Mesenchymal stem cell (in vitro differentiated cells and primary cell): ENCODE measurements around the gene CUEDC2.
A peak's percentile ranks its signal among the peaks of the same experiment; 100 is the strongest.

Experiments
- DNase-seq: peaks from one replicate; pipeline ENCODE4 v3.0.0-alpha.2; 2013
- H2AFZ ChIP-seq: one replicate; pipeline ENCODE4 v1.6.1; 2013; ENCODE audit warnings: low read depth, mild to moderate bottlenecking, control low read depth, inconsistent platforms, low read length, moderate library complexity
- H2AK5ac ChIP-seq: 2 replicates; pipeline ENCODE4 v1.6.1; 2013; ENCODE audit warnings: low read length, moderate library complexity, mild to moderate bottlenecking, inconsistent platforms; ENCODE audit not compliant: severe bottlenecking
- H2BK120ac ChIP-seq: one replicate; pipeline ENCODE4 v1.6.1; 2013; ENCODE audit warnings: low read depth, mild to moderate bottlenecking, inconsistent platforms, low read length, moderate library complexity
- H2BK12ac ChIP-seq, 2 experiments: one replicate each; pipeline ENCODE4 v1.6.1; 2013; ENCODE audit warnings: inconsistent platforms in 2 of 2, low read length in 2 of 2, mild to moderate bottlenecking in 2 of 2, moderate library complexity in 2 of 2, control low read depth in 1 of 2
- H2BK15ac ChIP-seq: one replicate; pipeline ENCODE4 v1.6.1; 2013; ENCODE audit warnings: mild to moderate bottlenecking, low read depth, inconsistent platforms; ENCODE audit not compliant: poor library complexity, severe bottlenecking
- H2BK5ac ChIP-seq: 2 replicates; pipeline ENCODE4 v1.6.1; 2013; ENCODE audit warnings: low read depth, mild to moderate bottlenecking, low read length, control low read depth, inconsistent platforms; ENCODE audit not compliant: poor library complexity, severe bottlenecking
- H3K14ac ChIP-seq, 2 experiments: one replicate each; pipeline ENCODE4 v1.6.1; 2013; ENCODE audit warnings: inconsistent platforms in 2 of 2, low read length in 2 of 2, control low read depth in 1 of 2, mild to moderate bottlenecking in 1 of 2, moderate library complexity in 1 of 2
- H3K18ac ChIP-seq, 2 experiments: one replicate each; pipeline ENCODE4 v1.6.1; 2013; ENCODE audit warnings: inconsistent platforms in 2 of 2, low read length in 2 of 2, control low read depth in 1 of 2, low read depth in 1 of 2, mild to moderate bottlenecking in 1 of 2
- H3K23ac ChIP-seq, 2 experiments: one replicate each; pipeline ENCODE4 v1.6.1; 2013; ENCODE audit warnings: inconsistent platforms in 2 of 2, low read length in 2 of 2, mild to moderate bottlenecking in 2 of 2, moderate library complexity in 2 of 2, control low read depth in 1 of 2
- H3K27ac ChIP-seq: 2 replicates; pipeline ENCODE4 v1.5.1; 2013; ENCODE audit warnings: mild to moderate bottlenecking, moderate library complexity, low read length, control low read depth, inconsistent platforms; ENCODE audit not compliant: poor library complexity, severe bottlenecking
- H3K27me3 ChIP-seq, 2 experiments: 2 replicates each; pipeline versions ENCODE4 v1.6.1 to v1.7.0; 2013; ENCODE audit warnings: low read length in 2 of 2, mild to moderate bottlenecking in 2 of 2, moderate library complexity in 2 of 2, control low read depth in 1 of 2, inconsistent platforms in 1 of 2; ENCODE audit not compliant: control insufficient read depth in 1 of 2, insufficient read depth in 1 of 2
- H3K36me3 ChIP-seq, 2 experiments: 2 replicates each; pipeline versions ENCODE4 v1.6.1 to v1.7.0; 2013; ENCODE audit warnings: low read length in 2 of 2, control low read depth in 1 of 2, inconsistent platforms in 1 of 2, low read depth in 1 of 2, mild to moderate bottlenecking in 1 of 2; ENCODE audit not compliant: insufficient read depth in 2 of 2, control insufficient read depth in 1 of 2
- H3K4ac ChIP-seq, 2 experiments: one replicate each; pipeline ENCODE4 v1.6.1; 2013; ENCODE audit warnings: inconsistent platforms in 2 of 2, low read length in 2 of 2, mild to moderate bottlenecking in 2 of 2, moderate library complexity in 2 of 2, control low read depth in 1 of 2, low read depth in 1 of 2
- H3K4me1 ChIP-seq: 2 replicates; pipeline ENCODE4 v1.6.1; 2013; ENCODE audit warnings: low read depth, low read length, control low read depth; ENCODE audit not compliant: control insufficient read depth, insufficient read depth
- H3K4me2 ChIP-seq: 2 replicates; pipeline ENCODE4 v1.6.1; 2013; ENCODE audit warnings: low read length, mild to moderate bottlenecking, inconsistent platforms; ENCODE audit not compliant: poor library complexity, severe bottlenecking
- H3K4me3 ChIP-seq, 2 experiments: 2 replicates each; pipeline versions ENCODE4 v1.5.1 to v1.7.0; 2013; ENCODE audit warnings: low read length in 2 of 2, mild to moderate bottlenecking in 2 of 2, control low read depth in 1 of 2, low read depth in 1 of 2; ENCODE audit not compliant: insufficient read depth in 1 of 2
- H3K79me1 ChIP-seq: replicated peaks from 2 replicates; pipeline ENCODE4 v1.6.1; 2013; ENCODE audit warnings: mild to moderate bottlenecking, control low read depth, low read length, inconsistent platforms; ENCODE audit not compliant: poor library complexity, severe bottlenecking
- H3K9ac ChIP-seq: 2 replicates; pipeline ENCODE4 v1.7.0; 2013; ENCODE audit warnings: mild to moderate bottlenecking, low read length, moderate library complexity
- H3K9me3 ChIP-seq: 2 replicates; pipeline ENCODE4 v1.7.0; 2013; ENCODE audit warnings: mild to moderate bottlenecking, low read length; ENCODE audit not compliant: control insufficient read depth
- H4K8ac ChIP-seq: one replicate; pipeline ENCODE4 v1.6.1; 2013; ENCODE audit warnings: inconsistent platforms, mild to moderate bottlenecking, low read length, moderate library complexity
- H4K91ac ChIP-seq: one replicate; pipeline ENCODE4 v1.6.1; 2013; ENCODE audit warnings: mild to moderate bottlenecking, low read length, inconsistent platforms
- WGBS: methylation state at CpG from one replicate; pipeline ENCODE4 v1.1.7; 2013; ENCODE audit warnings: mixed read lengths; 5-methylcytosine and 5-hydroxymethylcytosine counted together

Gene CUEDC2

GRCh38 chr10:102475451-102476040 lies 43.2 kb upstream of the CUEDC2 start:
- H3K23ac ChIP-seq = no peak overlapping the region
- no peak overlapping the region for H2BK12ac ChIP-seq
- H4K8ac ChIP-seq = no peak overlapping the region
- H3K18ac ChIP-seq = no peak overlapping the region
- peak overlapping the region; percentile 7 for H4K91ac ChIP-seq
- no peak overlapping the region for H2BK120ac ChIP-seq
- no peak overlapping the region for H3K4ac ChIP-seq
- H3K4me2 ChIP-seq = no peak overlapping the region
- no peaks in the 10 kb centered on the region for H3K79me1 ChIP-seq
- H3K27me3 ChIP-seq = peaks cover 0 to 34% of the 10 kb centered on the region in 2 experiments
- H2AFZ ChIP-seq = no peak overlapping the region
- DNase-seq = no peak
- no peak overlapping the region for H2BK15ac ChIP-seq
- no peak overlapping the region for H3K14ac ChIP-seq
- H3K36me3 ChIP-seq = peaks cover 18 to 20% of the 10 kb centered on the region in 2 experiments
- no peak overlapping the region for H3K9ac ChIP-seq
- no peak overlapping the region for H3K4me3 ChIP-seq
- peaks cover 8% of the 10 kb centered on the region for H3K4me1 ChIP-seq
- H3K27ac ChIP-seq = no peak overlapping the region
- H2AK5ac ChIP-seq = no peak overlapping the region
- 98% methylated on average over 8 of the region's 9 CpGs for WGBS
- H2BK5ac ChIP-seq = no peak overlapping the region
- H3K9me3 ChIP-seq = no peaks in the 10 kb centered on the region

GRCh38 chr10:102473445-102474331 lies 41.3 kb upstream of the CUEDC2 start:
- no peak overlapping the region for H3K4me2 ChIP-seq
- no peaks in the 10 kb centered on the region for H3K79me1 ChIP-seq
- H2BK15ac ChIP-seq = no peak overlapping the region
- no peak overlapping the region for H2AK5ac ChIP-seq
- no peak overlapping the region for H3K4me3 ChIP-seq
- no peak overlapping the region for H3K14ac ChIP-seq
- WGBS = 92% methylated on average over 25 of the region's 27 CpGs
- no peak overlapping the region for H2BK5ac ChIP-seq
- no peak overlapping the region for H2BK120ac ChIP-seq
- H2AFZ ChIP-seq = no peak overlapping the region
- H4K91ac ChIP-seq = no peak overlapping the region
- H3K23ac ChIP-seq = no peak overlapping the region
- H2BK12ac ChIP-seq = no peak overlapping the region
- H3K4ac ChIP-seq = no peak overlapping the region
- peaks cover 0 to 43% of the 10 kb centered on the region in 2 experiments for H3K27me3 ChIP-seq
- no peak overlapping the region for H3K9ac ChIP-seq
- H3K18ac ChIP-seq = peak overlapping the region in 1 of 2 experiments; percentile 11
- DNase-seq = no peak
- no peak overlapping the region for H3K27ac ChIP-seq
- H3K9me3 ChIP-seq = no peaks in the 10 kb centered on the region
- H3K4me1 ChIP-seq = peaks cover 8% of the 10 kb centered on the region
- peaks cover under 1 to 2% of the 10 kb centered on the region in 2 experiments for H3K36me3 ChIP-seq
- H4K8ac ChIP-seq = no peak overlapping the region

- no peak overlapping the region for H4K8ac ChIP-seq
- H3K9me3 ChIP-seq = no peaks in the 10 kb centered on the region
- H3K9ac ChIP-seq = no peak overlapping the region
- H3K79me1 ChIP-seq = no peaks in the 10 kb centered on the region
- no peak overlapping the region for H2BK120ac ChIP-seq
- peaks cover 0 to 53% of the 10 kb centered on the region in 2 experiments for H3K27me3 ChIP-seq
- H3K23ac ChIP-seq = no peak overlapping the region
- H3K4me1 ChIP-seq = peaks cover 8% of the 10 kb centered on the region
- H3K27ac ChIP-seq = no peak overlapping the region
- H2AFZ ChIP-seq = no peak overlapping the region
- no peak overlapping the region for H2AK5ac ChIP-seq
- H3K4ac ChIP-seq = no peak overlapping the region
- H2BK12ac ChIP-seq = no peak overlapping the region
- H3K4me3 ChIP-seq = no peak overlapping the region
- no peak overlapping the region for H2BK5ac ChIP-seq
- no peak overlapping the region for H3K4me2 ChIP-seq
- no peak overlapping the region for H4K91ac ChIP-seq
- 94% methylated on average over 32 of the region's 36 CpGs for WGBS
- H3K14ac ChIP-seq = no peak overlapping the region
- H3K18ac ChIP-seq = no peak overlapping the region
- H3K36me3 ChIP-seq = no peaks in the 10 kb centered on the region
- no peak for DNase-seq
- no peak overlapping the region for H2BK15ac ChIP-seq
Observed at GRCh38 chr10:102470579-102471546, 38.5 kb upstream of the CUEDC2 start.
